NB4 (cell line): ENCODE data around the gene CNTN4.

Experiments
- MYC ChIP-seq: IDR thresholded peaks from 2 replicates; pipeline ENCODE4 v1.6.1; 2011; ENCODE audit warnings: low read depth, low read length
- POLR2A ChIP-seq: IDR thresholded peaks from 2 replicates; pipeline ENCODE4 v1.6.1; 2011; ENCODE audit warnings: mild to moderate bottlenecking; ENCODE audit not compliant: insufficient read length; ENCODE audit errors: extremely low read depth
- TF ChIP-seq, protein P1 (sequence below): IDR thresholded peaks from one replicate; pipeline ENCODE4 v1.5.1; 2012; ENCODE audit warnings: low read depth, low read length
- TF ChIP-seq, protein P2 (sequence below): IDR thresholded peaks from 2 replicates; pipeline ENCODE4 v1.6.1; 2011; ENCODE audit warnings: low read depth, low read length

DNA sequence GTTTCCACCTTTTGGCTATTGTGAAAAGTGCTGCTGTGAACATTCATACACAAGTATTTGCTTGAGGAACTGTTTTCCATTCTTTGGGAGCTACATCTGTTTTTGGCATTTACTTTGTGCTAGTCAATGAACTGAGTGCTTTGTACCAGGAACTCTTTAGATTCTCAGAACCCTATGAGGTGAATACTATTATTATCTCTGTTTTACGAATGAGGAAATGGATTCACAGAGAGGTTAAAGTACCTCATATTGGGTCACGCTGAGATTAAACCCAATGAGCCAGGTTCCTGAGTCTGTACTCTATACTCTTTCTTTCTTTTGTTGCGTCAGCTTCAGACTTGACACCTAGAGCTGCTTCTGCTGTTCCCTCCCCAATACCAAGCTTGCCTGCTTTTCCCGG is 358.1 kb downstream of the CNTN4 start:
- TF ChIP-seq, protein P1, sequence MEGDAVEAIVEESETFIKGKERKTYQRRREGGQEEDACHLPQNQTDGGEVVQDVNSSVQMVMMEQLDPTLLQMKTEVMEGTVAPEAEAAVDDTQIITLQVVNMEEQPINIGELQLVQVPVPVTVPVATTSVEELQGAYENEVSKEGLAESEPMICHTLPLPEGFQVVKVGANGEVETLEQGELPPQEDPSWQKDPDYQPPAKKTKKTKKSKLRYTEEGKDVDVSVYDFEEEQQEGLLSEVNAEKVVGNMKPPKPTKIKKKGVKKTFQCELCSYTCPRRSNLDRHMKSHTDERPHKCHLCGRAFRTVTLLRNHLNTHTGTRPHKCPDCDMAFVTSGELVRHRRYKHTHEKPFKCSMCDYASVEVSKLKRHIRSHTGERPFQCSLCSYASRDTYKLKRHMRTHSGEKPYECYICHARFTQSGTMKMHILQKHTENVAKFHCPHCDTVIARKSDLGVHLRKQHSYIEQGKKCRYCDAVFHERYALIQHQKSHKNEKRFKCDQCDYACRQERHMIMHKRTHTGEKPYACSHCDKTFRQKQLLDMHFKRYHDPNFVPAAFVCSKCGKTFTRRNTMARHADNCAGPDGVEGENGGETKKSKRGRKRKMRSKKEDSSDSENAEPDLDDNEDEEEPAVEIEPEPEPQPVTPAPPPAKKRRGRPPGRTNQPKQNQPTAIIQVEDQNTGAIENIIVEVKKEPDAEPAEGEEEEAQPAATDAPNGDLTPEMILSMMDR: no peak
- TF ChIP-seq, protein P2, sequence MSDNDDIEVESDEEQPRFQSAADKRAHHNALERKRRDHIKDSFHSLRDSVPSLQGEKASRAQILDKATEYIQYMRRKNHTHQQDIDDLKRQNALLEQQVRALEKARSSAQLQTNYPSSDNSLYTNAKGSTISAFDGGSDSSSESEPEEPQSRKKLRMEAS: no peak
- TF ChIP-seq POLR2A (no peak), MYC (no peak)
